BJ (cell line): Measurements from ENCODE around the gene ANGPTL8. TPM values are rescaled to one million over a fixed set of nuclear protein-coding genes. Genes with fewer than 3 reads are reported as not detected.
A peak's percentile ranks its signal among the peaks of the same experiment; 100 is the strongest.

Experiments used
- CTCF ChIA-PET: fragments of 350-600 bp; formaldehyde crosslinking; extraction: SDS; loops from one replicate; lab custom pipeline; 2021; ENCODE audit warnings: antibody characterized with exemption, inconsistent platforms; lab: Yijun Ruan, JAX
- POLR2A ChIA-PET: fragments of 300-600 bp; sonication (Branson Sonifier 250); formaldehyde crosslinking; extraction: SDS; loops from one replicate; lab custom pipeline; 2021; ENCODE audit warnings: antibody characterized with exemption; lab: Charles Lee
- DNase-seq: peaks from one replicate; pipeline ENCODE4 v3.0.0-alpha.2; 2011; ENCODE audit warnings: low read depth
- H3K27me3 ChIP-seq: 2 replicates; pipeline ENCODE4 v1.6.0; 2011; ENCODE audit warnings: low read length; ENCODE audit not compliant: control insufficient read depth, insufficient read depth
- H3K36me3 ChIP-seq: 2 replicates; pipeline ENCODE4 v1.5.1; 2011; ENCODE audit warnings: low read length; ENCODE audit not compliant: control insufficient read depth, insufficient read depth
- H3K4me3 ChIP-seq: 2 replicates; pipeline ENCODE4 v1.5.1; 2011; ENCODE audit warnings: low read depth, mild to moderate bottlenecking, control low read depth, low read length
- polyA plus RNA-seq: library from polyadenylated mRNA; depleted of rRNA; stranded (reverse); fragments of >200 nt; gene quantifications from 2 replicates; pipeline ENCODE4 v1.2.3, GENCODE V29; 2011
- TF ChIP-seq, protein P1 (sequence below): IDR thresholded peaks from 2 replicates; pipeline ENCODE4 v1.5.1; 2011; ENCODE audit warnings: low read depth, mild to moderate bottlenecking, control low read depth, inconsistent platforms, low read length, moderate library complexity; ENCODE audit not compliant: insufficient read depth

Gene ANGPTL8
- polyA plus RNA-seq, 1 experiment, result not detected

DNA sequence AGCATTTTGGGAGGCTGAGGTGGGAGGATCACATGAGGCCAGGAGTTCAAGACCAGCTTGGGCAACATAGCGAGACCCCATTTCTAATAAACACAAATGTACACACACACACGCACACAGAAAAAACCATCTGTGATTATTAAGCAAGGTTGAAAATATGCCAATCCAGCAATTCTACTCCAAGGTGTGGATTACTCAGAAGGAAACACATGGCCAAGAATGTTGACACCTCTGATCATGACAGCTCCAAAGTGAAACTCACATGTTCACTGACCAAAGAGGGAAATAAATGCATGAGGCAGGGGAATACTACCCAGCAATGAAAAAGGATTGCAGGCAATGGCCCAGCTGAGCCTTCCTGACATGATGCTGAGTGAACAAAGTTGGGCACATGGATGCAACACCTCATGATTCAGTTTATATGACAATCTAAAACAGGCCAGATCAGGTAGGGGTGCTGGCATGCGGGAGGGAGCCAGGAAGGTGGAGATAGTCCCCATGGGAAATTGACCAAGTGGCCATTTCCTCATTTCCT lies 18.5 kb downstream of the ANGPTL8 start:
- Histone ChIP-seq H3K4me3 (no peak overlapping the region), H3K27me3 (no peaks in the 10 kb centered on the region), H3K36me3 (no peaks in the 10 kb centered on the region)
- CTCF ChIA-PET, result interaction anchor here (0.6 to 0.7 kb wide), 2 partner anchors 14 kb away, joined by 3 read pairs; no protein-coding TSS in a partner anchor
- TF ChIP-seq, protein P1, sequence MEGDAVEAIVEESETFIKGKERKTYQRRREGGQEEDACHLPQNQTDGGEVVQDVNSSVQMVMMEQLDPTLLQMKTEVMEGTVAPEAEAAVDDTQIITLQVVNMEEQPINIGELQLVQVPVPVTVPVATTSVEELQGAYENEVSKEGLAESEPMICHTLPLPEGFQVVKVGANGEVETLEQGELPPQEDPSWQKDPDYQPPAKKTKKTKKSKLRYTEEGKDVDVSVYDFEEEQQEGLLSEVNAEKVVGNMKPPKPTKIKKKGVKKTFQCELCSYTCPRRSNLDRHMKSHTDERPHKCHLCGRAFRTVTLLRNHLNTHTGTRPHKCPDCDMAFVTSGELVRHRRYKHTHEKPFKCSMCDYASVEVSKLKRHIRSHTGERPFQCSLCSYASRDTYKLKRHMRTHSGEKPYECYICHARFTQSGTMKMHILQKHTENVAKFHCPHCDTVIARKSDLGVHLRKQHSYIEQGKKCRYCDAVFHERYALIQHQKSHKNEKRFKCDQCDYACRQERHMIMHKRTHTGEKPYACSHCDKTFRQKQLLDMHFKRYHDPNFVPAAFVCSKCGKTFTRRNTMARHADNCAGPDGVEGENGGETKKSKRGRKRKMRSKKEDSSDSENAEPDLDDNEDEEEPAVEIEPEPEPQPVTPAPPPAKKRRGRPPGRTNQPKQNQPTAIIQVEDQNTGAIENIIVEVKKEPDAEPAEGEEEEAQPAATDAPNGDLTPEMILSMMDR, result no peak
- DNase-seq, result no peak
- POLR2A ChIA-PET, result interaction anchor here (0.7 kb wide), 1 partner anchor 10 kb away, joined by 3 read pairs; no protein-coding TSS in a partner anchor

DNA sequence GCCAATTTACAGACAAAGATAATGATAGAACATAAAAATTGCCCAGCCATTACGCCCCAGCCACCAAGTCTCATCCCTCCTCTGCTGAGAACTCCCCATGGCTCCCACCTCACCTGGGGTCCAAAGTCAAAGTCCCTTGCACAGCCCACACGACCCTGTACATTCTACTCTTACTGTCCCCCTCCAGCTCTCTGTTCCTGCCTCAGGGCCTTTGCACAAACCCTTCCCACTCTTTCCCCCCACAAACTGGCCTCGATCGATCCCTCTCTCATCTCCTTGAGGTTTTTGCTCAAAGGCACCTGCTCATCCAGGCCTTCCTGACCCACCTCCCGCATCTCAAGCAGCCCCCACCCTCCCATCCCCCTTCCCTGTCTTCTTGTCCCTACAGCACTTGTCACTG lies 21.6 kb downstream of the ANGPTL8 start:
- ChIA-PET CTCF (interaction anchor here (1.6 to 3.1 kb wide), 2 partner anchors 18 to 222 kb away, joined by 3 to 15 read pairs; no protein-coding TSS in a partner anchor), POLR2A (no interaction called here)
- Histone ChIP-seq H3K4me3 (no peak overlapping the region), H3K36me3 (no peaks in the 10 kb centered on the region), H3K27me3 (no peaks in the 10 kb centered on the region)
- TF ChIP-seq, protein P1, result no peak
- no peak for DNase-seq

DNA sequence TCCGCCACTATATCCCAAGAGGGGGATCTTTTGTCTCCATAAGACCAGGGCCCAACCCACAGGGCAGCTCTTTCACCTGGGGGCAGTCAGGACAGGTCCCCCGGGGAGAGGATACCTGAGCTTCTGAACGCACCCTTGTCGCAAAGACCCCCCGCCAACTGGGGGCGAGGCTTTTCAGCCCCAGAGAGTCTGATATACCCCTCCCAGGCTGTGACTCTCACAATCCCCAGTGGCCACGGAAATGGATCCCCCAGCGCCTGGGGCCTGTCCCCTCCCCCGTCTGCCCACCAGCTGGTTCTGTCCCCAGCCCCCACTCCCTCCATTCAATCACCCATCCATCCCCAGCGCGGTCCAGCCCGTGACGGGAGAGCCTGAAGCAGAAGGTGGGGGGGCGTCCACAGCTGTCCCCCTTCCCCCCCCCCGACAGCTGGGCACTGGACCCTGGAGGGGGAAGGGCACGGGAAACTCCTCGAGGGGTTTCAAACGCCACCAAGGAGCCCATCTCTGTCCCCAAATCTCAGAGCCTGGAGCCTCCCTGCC lies 22.1 kb downstream of the ANGPTL8 start:
- DNase-seq, result no peak
- TF ChIP-seq, protein P1, result no peak
- no peaks in the 10 kb centered on the region for H3K27me3 ChIP-seq
- peak overlapping the region; percentile 87 for H3K4me3 ChIP-seq
- ChIA-PET CTCF (interaction anchor here (1.6 to 3.1 kb wide), 2 partner anchors 18 to 221 kb away, joined by 3 to 15 read pairs; no protein-coding TSS in a partner anchor), POLR2A (no interaction called here)
- no peaks in the 10 kb centered on the region for H3K36me3 ChIP-seq

DNA sequence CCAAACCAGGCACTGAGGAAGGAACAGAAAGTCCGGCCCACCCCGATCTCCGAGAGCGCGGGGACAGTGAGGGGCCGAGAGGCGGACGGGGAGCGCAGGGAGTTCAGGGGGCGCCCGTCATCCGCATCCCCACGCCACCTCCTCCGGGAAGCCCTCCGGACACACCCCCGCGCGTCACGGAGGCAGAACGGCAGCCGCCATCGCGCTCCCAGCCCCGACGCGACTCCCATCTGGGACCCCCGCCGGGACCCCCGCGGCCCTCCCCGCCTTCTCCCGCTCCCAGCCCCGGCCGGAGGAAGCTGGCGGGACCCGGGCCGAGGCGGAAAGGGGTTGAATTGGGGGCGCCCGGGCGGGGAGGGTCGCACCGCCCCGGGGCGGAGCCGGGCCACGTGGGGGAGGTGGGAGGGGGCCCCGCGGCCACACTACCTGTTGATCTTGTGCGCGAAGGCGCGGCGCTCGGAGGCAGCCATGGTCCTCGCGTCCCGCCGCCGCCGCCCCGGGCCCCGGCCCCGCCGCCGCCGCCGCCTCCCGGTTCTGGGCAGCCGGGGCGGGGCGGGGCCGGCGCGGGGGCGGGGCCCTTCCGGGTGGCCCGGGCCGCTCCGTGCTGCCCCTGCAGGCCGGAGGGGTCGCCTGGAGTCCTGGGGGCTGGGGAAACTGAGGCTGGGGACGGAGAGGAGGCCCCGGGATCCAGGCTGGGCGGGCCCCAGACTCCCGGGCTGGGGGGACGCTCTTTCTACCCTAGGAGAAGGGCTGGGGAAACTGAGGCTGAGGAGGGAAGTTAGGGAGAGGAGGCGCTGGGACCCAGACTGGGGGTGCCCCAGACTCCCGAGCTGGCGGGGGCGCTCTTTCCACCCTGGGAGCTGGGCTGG lies 22.8 kb downstream of the ANGPTL8 start, which contains the start of gene DOCK6:
Gene DOCK6, minus strand, starts transcription at position 554 of the 869 bp plus-strand sequence. Its CDS starts 84 bp downstream, at position 470.
- TF ChIP-seq, protein P1, result peak; percentile 69
- DNase-seq, result no peak
- Histone ChIP-seq H3K27me3 (no peaks in the 10 kb centered on the region), H3K36me3 (no peaks in the 10 kb centered on the region), H3K4me3 (peak within 1 kb of the TSS; percentile 87)
- ChIA-PET CTCF (interaction anchor here (1.1 to 3.1 kb wide), 4 partner anchors 19 to 220 kb away, joined by 3 to 15 read pairs (median 4); no protein-coding TSS in a partner anchor), POLR2A (no interaction called here)
